Measurements from ENCODE around the gene TRIL. TPM values are rescaled to one million over a fixed set of nuclear protein-coding genes. Genes with fewer than 3 reads are reported as not detected.

Gene TRIL
- polyA plus RNA-seq, 1 donor, result 51.3 TPM

DNA sequence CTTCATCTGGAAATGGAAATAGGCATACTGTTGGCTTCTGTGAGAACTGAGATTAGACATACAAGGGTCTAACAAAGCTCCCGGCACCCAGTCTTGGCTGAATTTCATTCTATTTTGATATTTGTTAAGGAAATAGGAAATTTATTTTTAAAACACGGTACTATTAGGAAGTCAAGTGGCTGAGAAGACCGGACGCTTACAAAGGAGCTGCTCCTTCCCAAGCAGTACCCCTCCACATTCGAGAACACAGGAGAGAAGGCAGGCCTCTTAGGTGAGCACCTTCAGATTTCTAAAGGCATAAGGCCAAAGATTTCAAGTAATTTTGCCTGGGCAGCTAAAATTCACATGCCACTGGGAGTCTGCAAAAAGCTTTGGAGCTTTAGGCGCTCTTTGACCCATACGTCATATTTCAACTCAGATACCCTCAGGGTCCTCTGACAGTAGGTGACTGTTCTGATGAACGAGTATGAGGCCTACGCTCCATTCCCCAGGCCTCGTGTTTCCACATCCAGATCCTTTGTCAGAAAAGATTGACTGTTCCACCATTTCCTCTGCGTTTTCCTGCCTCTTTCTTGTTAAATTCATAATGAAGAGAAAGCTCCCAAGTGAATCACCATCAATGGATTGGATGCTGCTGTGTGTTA, 17.3 kb downstream of the TRIL start:
- DNase-seq, result no peak

DNA sequence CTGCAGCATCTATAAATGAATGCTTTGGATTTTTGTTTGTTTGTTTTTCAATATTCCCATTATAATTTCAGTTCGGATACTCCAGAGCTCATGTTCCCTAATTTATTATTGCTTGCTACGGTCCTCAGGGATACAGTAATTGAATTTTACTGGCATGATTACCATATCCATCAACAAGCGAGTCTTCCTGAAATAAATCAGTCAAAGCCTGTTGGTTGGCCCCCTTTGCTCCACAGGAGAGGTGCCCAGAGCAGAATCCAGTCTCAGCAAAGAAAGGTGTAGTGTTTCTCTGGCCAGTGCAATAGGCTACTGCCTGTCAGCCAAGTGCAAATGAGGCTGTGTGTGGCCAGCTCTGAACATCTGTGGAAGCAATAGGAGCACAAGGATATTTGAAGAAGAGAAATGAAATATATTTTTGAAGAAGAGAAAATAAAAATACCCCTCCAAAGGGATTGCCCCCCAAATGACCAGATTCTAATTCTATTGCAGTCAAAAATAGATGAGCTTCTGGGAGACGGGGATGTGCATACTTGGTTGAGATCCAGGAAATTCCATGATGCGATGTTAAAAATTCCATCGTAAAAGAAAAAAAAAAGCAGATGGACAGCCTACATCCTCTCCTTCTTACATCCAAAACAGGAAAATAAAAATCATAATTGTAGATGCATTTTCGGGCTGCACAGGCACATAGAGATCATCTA, 18.1 kb downstream of the TRIL start:
- no peak for DNase-seq

DNA sequence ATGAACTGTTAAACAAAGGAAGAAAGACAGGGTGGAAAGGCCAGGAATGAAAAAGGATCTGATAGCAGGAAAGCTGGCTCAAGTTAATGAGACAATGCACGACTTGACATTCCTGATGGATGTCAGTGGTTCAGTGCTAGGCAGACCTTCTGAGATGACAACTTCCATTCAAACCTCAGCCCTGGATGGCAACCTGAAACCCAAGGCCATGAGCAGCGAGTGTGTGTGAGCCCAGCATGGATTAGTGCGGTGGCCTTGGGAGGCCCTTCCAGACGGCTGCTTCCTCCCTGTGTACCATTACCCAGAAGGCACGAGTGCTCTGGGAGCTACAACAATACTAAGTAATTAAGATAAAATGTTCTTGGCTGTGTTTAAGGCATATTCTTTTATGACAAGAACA, 18.8 kb downstream of the TRIL start:
- no peak for DNase-seq

DNA sequence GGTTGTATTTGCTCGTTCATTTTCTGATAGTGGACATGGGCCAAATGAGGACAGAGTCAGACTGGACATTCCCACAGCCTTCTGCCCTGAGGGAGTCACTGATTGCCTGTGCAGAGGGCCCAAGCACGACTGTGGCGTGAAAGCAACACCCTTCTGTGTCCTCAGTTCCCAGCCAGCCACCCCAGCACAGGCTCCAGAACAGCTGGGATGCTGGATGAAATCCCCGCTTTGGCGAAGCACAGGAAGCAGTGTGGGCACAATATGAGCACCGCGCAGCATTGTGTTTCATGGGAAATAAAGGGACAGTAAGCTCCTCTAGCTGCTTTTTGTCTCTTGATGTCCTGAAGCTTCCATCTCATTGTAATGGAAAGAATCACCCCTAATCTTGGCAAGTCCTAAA, 20.5 kb downstream of the TRIL start:
- DNase-seq, result no peak

DNA sequence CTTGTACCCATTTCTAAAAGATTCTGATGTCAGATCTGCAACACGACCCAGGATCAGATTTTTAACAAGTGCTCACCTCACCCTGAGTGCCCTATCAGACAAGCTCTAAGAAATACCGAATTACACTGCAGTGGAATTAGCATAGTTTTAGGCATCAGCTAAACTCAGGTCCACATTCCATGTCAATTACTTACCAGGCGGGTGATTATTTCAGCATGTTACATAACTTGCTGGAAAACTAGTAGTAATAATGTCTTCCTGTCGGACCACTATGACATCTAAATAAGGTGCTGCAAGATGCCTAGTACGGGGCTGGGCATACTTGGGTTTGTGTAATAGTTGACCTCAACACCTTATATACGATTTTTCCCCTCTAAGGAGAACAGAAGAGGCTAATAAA, 21.0 kb downstream of the TRIL start:
- no peak for DNase-seq

DNA sequence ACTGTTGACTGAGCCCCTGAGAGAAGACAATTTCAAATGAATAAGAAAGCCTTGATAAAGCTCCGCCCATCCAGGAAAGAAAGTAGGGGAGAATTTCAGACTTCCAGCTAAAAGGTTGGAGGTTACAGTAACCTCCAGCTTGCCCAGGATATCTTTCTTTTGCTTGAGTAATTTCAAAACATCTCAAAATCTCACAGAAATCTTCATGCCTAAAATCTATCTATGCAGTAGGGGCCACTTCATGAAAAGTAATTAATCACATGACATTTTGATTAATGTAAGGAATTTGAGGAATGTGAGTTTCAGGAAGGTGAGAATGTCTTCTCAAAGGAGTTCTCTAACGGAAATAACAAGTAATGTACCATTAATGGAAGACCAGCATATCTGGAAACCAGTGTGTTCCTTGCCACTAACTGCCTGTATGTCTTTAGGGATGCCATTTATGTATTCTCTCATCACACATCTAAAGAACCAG, 24.2 kb downstream of the TRIL start:
- no peak for DNase-seq

DNA sequence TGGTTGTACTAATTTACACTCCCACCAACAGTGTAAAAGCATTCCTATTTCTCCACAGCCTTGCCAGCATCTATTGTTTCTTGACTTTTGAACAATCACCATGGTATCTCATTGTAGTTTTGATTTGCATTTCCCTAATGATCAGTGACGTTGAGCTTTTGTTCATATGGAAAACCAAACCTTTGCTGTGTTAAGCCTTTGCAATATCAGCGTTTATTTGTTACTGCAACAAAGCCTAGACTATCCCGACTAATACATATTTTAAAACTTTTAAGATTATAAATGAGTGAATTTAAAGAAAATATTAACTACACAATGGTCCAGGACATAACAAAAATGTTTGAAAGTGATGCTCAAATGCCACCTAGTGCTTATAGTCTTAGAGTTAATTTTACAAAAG, 26.6 kb downstream of the TRIL start:
- DNase-seq, result no peak

DNA sequence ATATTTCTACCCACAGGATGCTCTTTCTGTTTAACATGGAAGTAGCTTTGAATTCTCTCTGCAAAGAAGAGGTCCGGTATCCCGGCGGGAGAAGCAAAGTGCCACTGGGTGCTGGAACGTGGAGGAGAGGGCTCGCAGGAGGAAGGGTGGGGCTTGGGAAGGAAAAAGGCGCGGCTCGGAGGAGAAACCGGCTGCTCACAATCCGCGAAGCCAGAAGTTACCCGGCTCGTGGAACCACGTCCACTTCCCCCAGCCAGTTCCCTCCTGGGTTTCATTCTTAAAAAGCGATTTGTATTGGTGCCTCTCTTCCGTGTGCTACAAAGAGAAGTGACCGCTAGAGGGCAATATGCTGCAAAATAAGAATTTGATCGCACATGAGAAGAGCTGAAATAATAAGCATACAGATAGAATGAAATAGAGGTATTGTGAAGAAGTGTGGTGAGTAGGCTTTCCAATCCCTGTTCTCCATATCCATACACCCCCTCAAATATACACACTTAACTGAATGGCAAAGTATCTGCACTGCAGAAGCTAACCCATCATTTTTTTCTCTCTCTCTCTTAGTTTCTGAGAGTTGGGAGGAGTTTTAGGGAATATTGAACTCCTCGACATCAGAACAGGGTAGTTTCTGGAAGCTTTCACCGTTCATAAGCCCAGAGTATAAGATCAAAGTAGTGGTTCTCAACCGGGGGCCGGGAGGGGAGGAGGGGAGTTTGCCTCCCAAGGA, 31.1 kb downstream of the TRIL start:
- peak; percentile 94 for DNase-seq

DNA sequence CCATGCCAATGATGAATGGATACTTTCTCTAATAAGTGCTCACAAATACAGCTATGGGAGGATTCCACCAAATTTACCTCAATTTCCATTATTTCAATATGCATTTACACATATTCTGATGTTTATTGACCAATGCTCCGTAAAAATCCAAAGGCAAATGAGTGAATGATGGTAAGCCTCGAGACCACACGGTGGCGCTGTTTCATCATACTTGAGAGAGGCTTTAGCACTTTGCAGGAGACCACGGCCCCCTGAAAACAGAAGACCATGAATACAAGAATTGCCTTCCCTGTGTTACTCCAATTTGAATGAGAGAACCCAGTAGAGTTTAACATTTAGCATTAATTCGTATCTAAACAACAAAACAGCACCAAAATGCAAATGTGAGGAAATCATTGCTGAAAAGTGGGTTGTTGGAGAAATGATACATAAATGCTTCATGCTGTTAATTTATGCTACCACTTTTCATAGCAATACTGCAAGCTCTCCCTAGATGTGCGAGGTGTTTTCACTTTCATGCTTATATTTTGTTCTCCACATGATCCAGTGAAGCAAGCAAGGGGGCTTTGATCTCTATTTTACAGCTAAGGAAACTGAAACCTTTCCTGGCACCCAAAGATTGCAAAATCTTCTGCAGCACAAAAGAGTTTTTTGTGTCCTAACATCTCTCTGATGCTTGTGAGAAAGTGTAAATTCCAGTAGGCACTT, 35.4 kb downstream of the TRIL start:
- DNase-seq, result peak; percentile 91

DNA sequence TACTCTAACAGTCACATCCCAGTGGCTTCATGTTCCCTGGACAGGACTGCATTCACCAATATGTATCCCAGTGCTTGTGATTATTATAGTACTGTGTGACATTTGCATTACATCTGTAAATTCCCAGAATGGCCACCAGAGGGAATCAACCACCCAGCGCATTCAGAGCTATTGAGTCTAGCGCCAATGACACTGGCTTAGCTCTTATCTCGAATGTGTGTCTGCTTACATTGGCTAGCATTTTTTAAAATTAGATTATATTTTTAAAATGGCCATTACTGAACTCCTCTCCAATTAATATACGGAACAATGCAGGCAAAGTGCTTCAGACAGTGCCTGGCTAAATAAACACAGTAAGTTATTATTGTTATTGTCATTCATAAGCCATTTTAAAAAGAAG, 36.3 kb downstream of the TRIL start:
- no peak for DNase-seq

DNA sequence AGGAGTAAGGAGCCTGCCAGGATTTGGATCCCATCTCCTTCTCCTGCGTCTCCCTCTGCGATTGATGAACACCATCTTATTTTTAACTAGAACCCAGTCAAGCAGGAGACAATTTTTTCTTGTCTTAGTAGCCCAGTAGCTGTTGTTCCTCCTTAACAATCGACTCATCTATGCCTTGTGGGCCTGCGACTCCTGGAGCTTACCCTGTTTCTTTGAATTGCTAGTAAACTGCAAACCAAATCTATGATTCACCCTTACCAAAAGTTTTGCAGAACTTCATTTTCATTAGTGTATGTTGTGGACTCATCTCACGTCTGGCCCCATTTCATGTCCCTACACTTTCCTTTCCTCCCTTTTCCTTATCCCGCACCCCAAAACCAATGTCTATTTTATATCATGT, 37.7 kb downstream of the TRIL start:
- no peak for DNase-seq

DNA sequence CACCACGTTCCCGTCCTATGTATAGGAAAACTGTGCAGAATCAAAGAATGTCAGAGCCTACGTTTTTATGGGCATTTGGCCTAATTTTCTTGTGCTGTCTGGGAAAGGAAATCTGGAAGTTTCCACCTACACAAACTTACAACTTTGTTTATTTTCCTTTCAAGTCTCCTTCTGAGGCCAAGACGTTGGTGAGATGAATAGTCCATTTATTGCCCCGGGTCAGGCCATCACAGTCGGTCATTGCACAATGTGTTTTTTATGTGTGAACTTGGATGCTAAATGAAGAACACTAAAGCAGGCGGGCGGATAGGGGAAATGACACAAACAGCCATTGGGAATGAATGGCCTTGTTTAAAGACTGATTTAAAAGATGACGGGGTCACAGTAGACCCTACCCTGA, 38.6 kb downstream of the TRIL start:
- DNase-seq, result no peak

DNA sequence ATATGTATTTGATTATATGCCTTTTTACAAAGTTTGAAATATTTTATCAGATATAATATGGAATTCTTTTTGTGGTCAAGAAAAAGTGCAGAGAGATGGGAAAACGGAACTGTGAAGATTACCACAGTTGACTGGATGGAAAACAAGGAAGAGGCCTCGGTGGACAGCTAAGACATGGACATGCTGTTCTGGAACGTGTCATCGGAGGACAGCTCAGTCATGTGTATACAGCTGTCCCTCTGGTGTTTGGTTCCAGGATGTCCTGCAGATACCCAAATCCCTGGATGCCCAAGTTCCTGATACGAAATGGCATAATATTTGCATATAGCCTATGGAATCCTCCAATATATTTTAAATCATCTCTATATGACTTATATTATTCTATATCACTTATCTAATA, 49.4 kb downstream of the TRIL start:
- no peak for DNase-seq

DNA sequence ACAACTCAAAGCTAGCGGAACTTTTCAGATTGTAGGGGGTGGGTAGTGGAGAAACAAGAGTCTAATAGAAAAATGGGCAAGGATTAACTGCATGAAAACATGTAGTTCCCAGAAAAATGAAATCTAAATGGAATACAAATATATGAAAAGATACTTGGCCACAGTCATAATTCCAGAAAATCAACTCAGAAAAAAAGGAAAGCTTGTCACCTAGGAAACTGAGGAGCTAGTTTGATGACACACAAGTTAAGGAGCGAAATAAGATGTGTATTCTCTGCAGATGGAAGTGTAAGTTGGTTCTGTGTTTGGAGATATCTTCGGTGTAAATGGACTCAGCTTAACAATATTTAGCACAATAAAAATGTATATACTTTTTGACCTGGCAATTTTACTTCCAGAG, 52.7 kb downstream of the TRIL start:
- DNase-seq, result no peak

DNA sequence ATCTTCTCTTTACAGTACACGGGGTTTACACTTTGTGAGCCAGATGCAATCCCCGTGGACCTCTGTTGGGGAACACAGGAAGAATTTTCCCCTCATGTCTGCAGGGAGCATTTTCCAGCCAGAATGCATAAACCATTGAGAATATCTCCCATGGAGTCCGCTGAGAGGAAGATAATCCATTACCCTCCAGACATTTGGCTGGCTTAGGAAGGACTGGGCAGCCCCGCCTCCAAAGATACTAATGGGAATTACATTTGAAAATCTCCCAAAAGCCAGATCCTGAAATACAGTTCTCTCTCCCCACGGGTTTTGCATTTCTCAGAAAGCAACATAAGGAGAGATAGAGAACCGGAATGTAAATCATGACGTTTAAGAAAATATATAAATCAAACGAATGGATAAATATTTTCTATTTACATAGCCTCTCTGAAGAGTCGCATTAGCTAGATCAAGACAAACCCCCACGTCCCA, 53.5 kb downstream of the TRIL start:
- peak; percentile 37 for DNase-seq

DNA sequence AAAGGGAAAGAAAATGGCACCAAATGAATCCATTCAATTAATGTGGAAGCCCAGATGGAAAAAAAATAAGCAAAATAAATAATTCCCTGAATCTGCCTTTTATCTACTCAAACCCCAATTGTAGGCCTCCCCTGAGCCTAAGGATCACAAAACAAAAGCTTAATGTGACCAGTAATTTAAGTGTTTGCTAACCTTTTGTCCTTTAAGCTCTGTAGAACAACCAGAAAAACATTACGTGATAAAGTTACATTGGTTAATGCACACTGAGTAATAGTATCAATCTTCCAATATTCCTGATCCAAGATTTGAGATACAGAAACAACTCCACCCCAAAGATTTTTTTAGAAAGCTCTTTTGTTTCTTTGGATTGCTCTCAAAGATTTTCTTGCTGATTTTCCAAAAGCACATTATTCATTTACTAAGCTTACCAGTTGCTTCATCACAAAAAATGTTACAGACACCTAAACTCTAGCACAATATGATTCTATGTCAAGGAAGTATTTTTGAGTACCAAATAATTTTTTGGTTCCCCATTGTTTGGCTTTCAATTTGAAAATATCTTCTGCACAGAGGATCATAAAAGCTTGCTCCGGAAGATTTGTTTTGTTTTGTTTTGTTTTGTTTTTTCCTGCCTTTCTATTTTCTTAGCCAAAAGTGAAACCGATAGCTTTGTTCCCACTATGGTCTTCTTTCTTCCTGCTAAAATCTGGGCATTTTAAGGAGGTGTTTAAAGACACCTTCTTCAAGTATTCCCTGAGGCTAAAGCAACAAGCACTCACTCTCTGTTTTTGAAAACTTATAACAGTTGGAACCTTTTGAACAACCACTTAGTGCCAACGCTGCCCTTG, 54.2 kb downstream of the TRIL start:
- DNase-seq, result peak; percentile 25

Other genes starting within 250 kb of the TRIL start
- gene CPVL, start 188.2 kb upstream of the TRIL start, polyA plus RNA-seq (ENCODE audit: insufficient read length), result 57.8 TPM
- 19.0 TPM for gene CHN2, start 236.4 kb upstream of the TRIL start, polyA plus RNA-seq (ENCODE audit: insufficient read length)